HCT116 (cell line): Measurements from ENCODE around the gene TNNI3. TPM values are rescaled to one million over a fixed set of nuclear protein-coding genes. Genes with fewer than 3 reads are reported as not detected.

Experiments used
- ATAC-seq: fragments of 200-7000 bp; cut with Tn5 transposase; 2 replicates; pipeline ENCODE4 v1.9.1; 2020; ENCODE audit warnings: mild to moderate bottlenecking, moderate library complexity
- BruUV-seq: library from RNA; stranded (reverse); fragments of 400-500 nt; replicated peaks from 2 replicates; lab custom pipeline; 2021; lab: Mats Ljungman, UMichigan
- CTCF ChIA-PET: fragments of 300-600 bp; sonication (Branson Sonifier 250); formaldehyde crosslinking; loops from one replicate; lab custom pipeline; 2021; ENCODE audit warnings: antibody characterized with exemption; lab: Charles Lee
- POLR2A ChIA-PET: fragments of 300-600, 350-600 bp; sonication (Branson Sonifier 250); formaldehyde crosslinking; loops from one replicate; lab custom pipeline; 2021; ENCODE audit warnings: antibody characterized with exemption; lab: Charles Lee
- RAD21 ChIA-PET, 2 experiments: fragments of 300-600 bp; sonication (Branson Sonifier 250); formaldehyde crosslinking; loops; one replicate each; lab custom pipeline; 2023; ENCODE audit warnings: low total read pairs in 2 of 2; ENCODE audit not compliant: uncharacterized antibody in 2 of 2, unreplicated experiment in 2 of 2, low non-redundant PET in 1 of 2; lab: Charles Lee
- DNase-seq: peaks from one replicate; pipeline ENCODE4 v3.0.0-alpha.2; 2010; ENCODE audit warnings: low read depth, low spot score
- H2AFZ ChIP-seq: fragments of 200-600 bp; shearing (Covaris generic), sonication (generic); 2 replicates; pipeline ENCODE4 v1.6.1; 2017; ENCODE audit warnings: low read depth, mixed run types, mixed read lengths, antibody characterized with exemption, low read length; ENCODE audit not compliant: poor library complexity, severe bottlenecking
- H3K27ac ChIP-seq: 2 replicates; pipeline ENCODE4 v1.5.1; 2012; ENCODE audit warnings: low read depth, low read length
- H3K27me3 ChIP-seq: fragments of 200-600 bp; sonication (generic); 2 replicates; pipeline ENCODE4 v1.6.1; 2016; ENCODE audit warnings: mixed run types, low read length, mixed read lengths; ENCODE audit not compliant: insufficient read depth
- H3K36me3 ChIP-seq, 2 experiments: fragments of 200-500 bp in 1 of 2; fragments of 200-600 bp in 1 of 2; sonication (Bioruptor generic) in 1 of 2; sonication (generic) in 1 of 2; 2 replicates each; pipeline versions ENCODE4 v1.5.1 to v1.6.1; 2014 to 2016; ENCODE audit warnings: low read length in 2 of 2, inconsistent platforms in 1 of 2, mixed read lengths in 1 of 2, mixed run types in 1 of 2; ENCODE audit not compliant: insufficient read depth in 2 of 2, control insufficient read depth in 1 of 2
- H3K4me1 ChIP-seq, 2 experiments: fragments of 200-600 bp in 1 of 2; sonication (generic) in 1 of 2; 2 replicates each; pipeline versions ENCODE4 v1.5.1 to v1.6.1; 2012 to 2017; ENCODE audit warnings: low read length in 2 of 2, inconsistent platforms in 1 of 2, mild to moderate bottlenecking in 1 of 2, mixed read lengths in 1 of 2, mixed run types in 1 of 2, moderate library complexity in 1 of 2; ENCODE audit not compliant: insufficient read depth in 2 of 2, control insufficient read depth in 1 of 2
- H3K4me2 ChIP-seq: fragments of 200-600 bp; sonication (generic); 2 replicates; pipeline ENCODE4 v1.6.1; 2017; ENCODE audit warnings: mixed run types, low read length, mixed read lengths
- H3K4me3 ChIP-seq, 2 experiments: fragments of 200-600 bp in 1 of 2; sonication (generic) in 1 of 2; replicated peaks in 1 of 2; 2 replicates each; pipeline ENCODE4 v1.5.1; 2011 to 2016; ENCODE audit warnings: low read length in 2 of 2, control low read depth in 1 of 2, low read depth in 1 of 2, mild to moderate bottlenecking in 1 of 2, mixed read lengths in 1 of 2, mixed run types in 1 of 2
- H3K79me2 ChIP-seq: fragments of 200-600 bp; sonication (generic); 2 replicates; pipeline ENCODE4 v1.6.1; 2017; ENCODE audit warnings: mild to moderate bottlenecking, mixed run types, low read length, moderate library complexity, mixed read lengths; ENCODE audit not compliant: insufficient read depth
- H3K9ac ChIP-seq: fragments of 200-600 bp; sonication (generic); 2 replicates; pipeline ENCODE4 v1.6.1; 2016; ENCODE audit warnings: low read length, mixed read lengths
- H3K9me2 ChIP-seq: fragments of 200-600 bp; sonication (generic), shearing (Covaris generic); 2 replicates; pipeline ENCODE4 v1.6.1; 2017; ENCODE audit warnings: mixed run types, mild to moderate bottlenecking, moderate library complexity; ENCODE audit not compliant: insufficient read depth
- H3K9me3 ChIP-seq, 2 experiments: fragments of 200-500 bp in 1 of 2; fragments of 200-600 bp in 1 of 2; sonication (Bioruptor generic) in 1 of 2; sonication (generic) in 1 of 2; 2 replicates each; pipeline ENCODE4 v1.6.1; 2014 to 2017; ENCODE audit warnings: low read length in 2 of 2, mixed read lengths in 2 of 2, inconsistent platforms in 1 of 2, low read depth in 1 of 2, mild to moderate bottlenecking in 1 of 2, mixed run types in 1 of 2, moderate library complexity in 1 of 2; ENCODE audit not compliant: control insufficient read depth in 1 of 2, insufficient read depth in 1 of 2
- H4K20me1 ChIP-seq: fragments of 200-600 bp; sonication (generic), shearing (Covaris generic); 2 replicates; pipeline ENCODE4 v1.6.1; 2017; ENCODE audit warnings: mixed run types, mild to moderate bottlenecking, moderate library complexity; ENCODE audit not compliant: insufficient read depth
- ATF3 ChIP-seq: IDR thresholded peaks from 2 replicates; pipeline ENCODE4 v1.6.1; 2012
- CTCF ChIP-seq, 3 experiments: fragments of 200-600 bp in 1 of 3; sonication (generic) in 1 of 3; IDR thresholded peaks in 2 of 3; conservative IDR thresholded peaks in 1 of 3; 2 replicates each; pipeline ENCODE4 v1.5.1; 2012 to 2017; ENCODE audit warnings: low read depth in 2 of 3, low read length in 2 of 3, antibody characterized with exemption in 1 of 3, borderline replicate concordance in 1 of 3, control low read depth in 1 of 3, mild to moderate bottlenecking in 1 of 3, mixed read lengths in 1 of 3, mixed run types in 1 of 3, moderate library complexity in 1 of 3; ENCODE audit not compliant: insufficient read depth in 1 of 3
- ELF1 ChIP-seq: IDR thresholded peaks from 2 replicates; pipeline ENCODE4 v1.6.1; 2012; ENCODE audit warnings: low read depth, borderline replicate concordance
- EZH2 ChIP-seq: fragments of 200-600 bp; sonication (generic); IDR thresholded peaks from 2 replicates; pipeline ENCODE4 v1.6.1; 2017; ENCODE audit warnings: antibody characterized with exemption, mixed run types
- EZH2phosphoT487 ChIP-seq: fragments of 200-600 bp; IDR thresholded peaks from 2 replicates; pipeline ENCODE4 v1.6.1; 2018; ENCODE audit warnings: antibody characterized with exemption, borderline replicate concordance
- JUND ChIP-seq: IDR thresholded peaks from 2 replicates; pipeline ENCODE4 v1.6.1; 2012
- POLR2A ChIP-seq: IDR thresholded peaks from 2 replicates; pipeline ENCODE4 v1.7.0; 2011; ENCODE audit warnings: borderline replicate concordance; ENCODE audit not compliant: insufficient read depth, insufficient read length; ENCODE audit errors: extremely low read depth
- RAD21 ChIP-seq: IDR thresholded peaks from 2 replicates; pipeline ENCODE4 v1.6.1; 2012; ENCODE audit warnings: low read depth, mild to moderate bottlenecking
- SIN3A ChIP-seq: IDR thresholded peaks from 2 replicates; pipeline ENCODE4 v1.6.1; 2012; ENCODE audit warnings: low read depth
- SP1 ChIP-seq: IDR thresholded peaks from 2 replicates; pipeline ENCODE4 v1.6.1; 2012; ENCODE audit warnings: low read depth
- TCF7L2 ChIP-seq: IDR thresholded peaks from 2 replicates; pipeline ENCODE4 v1.7.0; 2011; ENCODE audit warnings: borderline replicate concordance, inconsistent platforms; ENCODE audit not compliant: insufficient read depth, insufficient read length; ENCODE audit errors: extremely low read depth
- YY1 ChIP-seq: IDR thresholded peaks from 2 replicates; pipeline ENCODE4 v1.6.1; 2011; ENCODE audit warnings: low read length, low read depth, moderate library complexity, mild to moderate bottlenecking; ENCODE audit not compliant: insufficient replicate concordance; ENCODE audit errors: extremely low read depth
- ZFX ChIP-seq: fragments of 450-650 bp; IDR thresholded peaks from 2 replicates; pipeline ENCODE4 v1.6.1; 2017
- intact Hi-C: fragments of 100-400 bp; cut with micrococcal nuclease; formaldehyde crosslinking; loops from 2 replicates; pipeline ENCODE4 v1.10.0; 2022
- total RNA-seq: library from RNA; stranded (reverse); gene quantifications from one replicate; pipeline ENCODE4 v1.2.1, GENCODE V29; 2021; ENCODE audit not compliant: unreplicated experiment
- TF ChIP-seq, protein P1 (sequence below): IDR thresholded peaks from 2 replicates; pipeline ENCODE4 v1.6.1; 2012

The TNNI3 gene
- total RNA-seq, 1 experiment from 2014 or later = 42.1 TPM

- ATAC-seq = no peak
- peaks cover 3 to 10% of the 10 kb centered on the region in 2 experiments; a peak in 3 of 4 replicates for H3K36me3 ChIP-seq
- POLR2A ChIA-PET = no interaction called here
Observed at GRCh38 chr19:55199620-55200204, 42.2 kb upstream of the TNNI3 start.

More at GRCh38 chr19:55199620-55200204, 42.2 kb upstream of the TNNI3 start:
- Histone ChIP-seq H3K27me3 (no peaks in the 10 kb centered on the region), H3K4me1 (no peaks in the 10 kb centered on the region), H3K9ac (no peak overlapping the region), H3K9me2 (no peaks in the 10 kb centered on the region), H3K4me3 (no peak overlapping the region), H3K79me2 (no peaks in the 10 kb centered on the region), H3K9me3 (no peaks in the 10 kb centered on the region), H2AFZ (no peak overlapping the region), H3K27ac (no peak overlapping the region), H4K20me1 (no peaks in the 10 kb centered on the region), H3K4me2 (no peak overlapping the region)
- ChIA-PET RAD21 (no interaction called here), CTCF (no interaction called here)
- BruUV-seq = no TSS peak
- DNase-seq = no peak
- no peak for TF ChIP-seq SIN3A
- TF ChIP-seq SP1 = no peak
- no peak for TF ChIP-seq ZFX
- no peak for TF ChIP-seq YY1
- no peak for TF ChIP-seq ELF1
- no peak for TF ChIP-seq POLR2A
- no peak for TF ChIP-seq EZH2phosphoT487
- no peak for TF ChIP-seq CTCF (IDR thresholded peaks at IDR 0.05 in 2 of 3, conservative IDR thresholded peaks at IDR 0.05 in 1 of 3; ENCODE audit: borderline replicate concordance in 1 of 3, insufficient read depth in 1 of 3, low read depth in 2 of 3, low read length in 2 of 3)
- TF ChIP-seq RAD21 = no peak
- no peak for TF ChIP-seq TCF7L2
- no peak for TF ChIP-seq EZH2
- TF ChIP-seq, protein P1, sequence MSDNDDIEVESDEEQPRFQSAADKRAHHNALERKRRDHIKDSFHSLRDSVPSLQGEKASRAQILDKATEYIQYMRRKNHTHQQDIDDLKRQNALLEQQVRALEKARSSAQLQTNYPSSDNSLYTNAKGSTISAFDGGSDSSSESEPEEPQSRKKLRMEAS = no peak
- TF ChIP-seq JUND = no peak
- no peak for TF ChIP-seq ATF3
- intact Hi-C loops = no loop called here
